AG09309 (cell line): ENCODE results near the gene NCOA7.

ENCODE experiments used
- DNase-seq: peaks from one replicate; pipeline ENCODE4 v3.0.0-alpha.2; 2010; ENCODE audit warnings: low read depth
- H3K4me3 ChIP-seq: 2 replicates; pipeline ENCODE4 v1.5.1; 2011; ENCODE audit warnings: mild to moderate bottlenecking, low read depth, low read length, moderate library complexity; ENCODE audit not compliant: control insufficient read depth
- TF ChIP-seq, protein P1 (sequence below): IDR thresholded peaks from 2 replicates; pipeline ENCODE4 v1.5.1; 2011; ENCODE audit warnings: mild to moderate bottlenecking, low read depth, low read length, inconsistent platforms; ENCODE audit not compliant: insufficient read depth, control insufficient read depth; ENCODE audit errors: missing control alignments

The NCOA7 gene

DNA sequence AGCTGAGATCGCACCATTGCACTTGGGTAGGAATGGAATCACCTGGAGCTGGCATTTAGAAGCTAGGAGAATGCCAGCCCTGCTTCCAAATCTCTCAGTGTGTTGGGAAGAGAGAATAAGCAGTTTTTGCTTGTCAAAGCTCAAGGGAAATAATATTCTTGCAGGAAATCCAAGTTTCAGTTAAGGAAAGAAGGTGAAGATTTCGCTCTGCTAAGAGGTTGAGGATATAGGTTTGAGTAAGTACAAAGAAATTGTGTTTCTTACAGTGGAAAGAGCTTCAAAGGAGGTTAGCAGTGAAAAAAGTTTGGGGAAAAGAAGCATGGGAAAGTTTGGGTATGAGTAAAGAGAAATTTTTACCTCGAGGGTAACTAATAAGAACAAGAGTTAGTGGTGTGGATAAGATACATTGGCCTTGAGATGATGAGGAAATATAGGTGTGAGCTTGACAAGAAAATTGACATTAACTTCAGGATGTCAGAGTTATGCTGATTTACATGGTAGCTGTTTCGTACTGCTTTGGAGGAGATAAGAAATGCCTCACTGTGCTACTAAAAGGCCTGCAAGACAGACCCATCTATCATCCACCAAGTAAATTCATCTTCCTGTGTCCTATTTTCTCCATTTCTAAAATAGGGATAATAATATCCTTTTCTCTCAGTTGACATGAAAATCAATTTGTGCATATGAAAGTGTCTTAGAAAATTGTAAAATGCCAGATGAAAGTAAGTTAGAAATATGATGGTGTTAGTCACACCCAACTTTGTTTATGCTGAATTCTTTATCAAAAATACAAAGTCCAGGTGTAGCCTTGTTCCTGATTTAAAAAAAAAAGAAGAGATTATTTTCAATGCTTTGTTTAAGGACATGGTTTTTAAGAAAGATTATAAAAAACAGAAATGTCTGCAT lies 153.0 kb downstream of the NCOA7 start:
- TF ChIP-seq, protein P1, sequence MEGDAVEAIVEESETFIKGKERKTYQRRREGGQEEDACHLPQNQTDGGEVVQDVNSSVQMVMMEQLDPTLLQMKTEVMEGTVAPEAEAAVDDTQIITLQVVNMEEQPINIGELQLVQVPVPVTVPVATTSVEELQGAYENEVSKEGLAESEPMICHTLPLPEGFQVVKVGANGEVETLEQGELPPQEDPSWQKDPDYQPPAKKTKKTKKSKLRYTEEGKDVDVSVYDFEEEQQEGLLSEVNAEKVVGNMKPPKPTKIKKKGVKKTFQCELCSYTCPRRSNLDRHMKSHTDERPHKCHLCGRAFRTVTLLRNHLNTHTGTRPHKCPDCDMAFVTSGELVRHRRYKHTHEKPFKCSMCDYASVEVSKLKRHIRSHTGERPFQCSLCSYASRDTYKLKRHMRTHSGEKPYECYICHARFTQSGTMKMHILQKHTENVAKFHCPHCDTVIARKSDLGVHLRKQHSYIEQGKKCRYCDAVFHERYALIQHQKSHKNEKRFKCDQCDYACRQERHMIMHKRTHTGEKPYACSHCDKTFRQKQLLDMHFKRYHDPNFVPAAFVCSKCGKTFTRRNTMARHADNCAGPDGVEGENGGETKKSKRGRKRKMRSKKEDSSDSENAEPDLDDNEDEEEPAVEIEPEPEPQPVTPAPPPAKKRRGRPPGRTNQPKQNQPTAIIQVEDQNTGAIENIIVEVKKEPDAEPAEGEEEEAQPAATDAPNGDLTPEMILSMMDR = no peak
- DNase-seq = no peak

DNA sequence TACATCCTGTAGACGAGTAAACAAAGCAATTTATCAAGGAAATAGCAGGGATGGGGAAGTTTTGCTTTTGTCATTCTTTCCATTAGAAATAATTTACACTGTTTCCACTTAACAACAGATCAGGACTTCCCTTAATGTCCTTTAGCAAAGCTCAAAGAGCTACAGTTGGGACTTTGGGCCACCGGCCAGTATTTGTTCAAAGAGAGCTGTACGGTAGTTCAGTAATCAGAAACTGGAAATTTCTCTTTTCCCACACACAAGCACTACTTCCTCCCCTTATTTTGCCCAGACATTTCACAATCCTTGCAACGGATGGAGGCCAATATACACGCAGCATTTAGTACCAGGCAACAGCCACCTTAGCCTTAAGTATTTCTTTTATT lies 153.7 kb downstream of the NCOA7 start:
- TF ChIP-seq, protein P1 = no peak
- no peak for DNase-seq
- no peak overlapping the region for H3K4me3 ChIP-seq

More for the DNA sequence above, 153.0 kb downstream of the NCOA7 start:
- no peak overlapping the region for H3K4me3 ChIP-seq

DNA sequence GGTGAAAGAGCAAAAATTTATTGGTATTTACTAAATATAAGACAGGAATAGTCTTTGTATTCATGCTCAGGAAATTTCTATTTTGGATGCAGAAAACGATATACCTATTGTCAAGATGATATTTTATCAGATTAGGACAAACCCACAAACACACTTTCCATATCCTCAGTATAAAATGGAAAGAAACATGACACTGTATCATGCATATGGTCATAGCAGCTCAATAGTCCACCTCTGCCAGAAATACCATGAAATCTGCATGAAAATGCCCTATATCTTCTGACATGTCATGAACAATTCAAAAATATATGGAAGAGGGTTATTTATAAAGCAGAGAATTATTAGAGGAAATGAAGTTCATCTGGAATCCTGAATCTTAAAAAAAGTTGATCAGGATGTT lies 154.1 kb downstream of the NCOA7 start:
- no peak for DNase-seq
- H3K4me3 ChIP-seq = no peak overlapping the region
- TF ChIP-seq, protein P1 = no peak

DNA sequence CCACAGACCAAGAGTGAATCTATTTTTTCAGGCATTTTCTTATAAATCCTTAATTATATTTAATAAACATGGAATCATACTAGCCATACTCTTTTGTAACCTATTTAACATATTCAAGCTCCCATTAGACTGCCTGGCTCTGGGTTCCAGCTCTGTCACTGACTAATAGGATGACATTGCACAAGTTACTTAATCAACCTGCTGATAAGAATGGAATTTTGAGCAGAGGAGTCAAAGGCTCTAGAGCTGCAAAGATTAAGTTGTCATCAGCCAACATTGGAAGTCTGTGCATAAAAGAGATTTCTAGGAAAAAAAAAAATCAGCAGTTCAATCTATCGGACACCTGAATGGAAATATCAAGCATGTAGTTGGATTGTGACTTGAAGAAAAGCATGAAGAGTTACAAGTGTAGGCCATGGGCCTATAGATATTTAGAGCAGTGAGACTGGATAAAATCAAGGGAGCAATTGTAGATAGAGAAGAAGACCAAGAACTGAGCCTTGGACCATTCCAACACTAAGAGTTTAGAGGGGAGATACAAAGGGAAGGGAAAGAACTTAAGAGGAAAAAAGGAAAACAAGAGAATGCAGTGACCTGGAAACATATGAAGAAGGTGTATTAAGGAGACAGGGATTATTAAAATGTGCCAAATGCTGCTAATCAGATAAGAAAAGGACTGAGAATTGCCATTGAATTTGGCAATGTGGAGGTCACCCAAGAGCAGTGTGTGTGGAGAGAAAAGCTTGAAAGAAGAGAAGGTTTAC lies 154.8 kb downstream of the NCOA7 start:
- TF ChIP-seq, protein P1 = no peak
- no peak overlapping the region for H3K4me3 ChIP-seq
- DNase-seq = no peak

DNA sequence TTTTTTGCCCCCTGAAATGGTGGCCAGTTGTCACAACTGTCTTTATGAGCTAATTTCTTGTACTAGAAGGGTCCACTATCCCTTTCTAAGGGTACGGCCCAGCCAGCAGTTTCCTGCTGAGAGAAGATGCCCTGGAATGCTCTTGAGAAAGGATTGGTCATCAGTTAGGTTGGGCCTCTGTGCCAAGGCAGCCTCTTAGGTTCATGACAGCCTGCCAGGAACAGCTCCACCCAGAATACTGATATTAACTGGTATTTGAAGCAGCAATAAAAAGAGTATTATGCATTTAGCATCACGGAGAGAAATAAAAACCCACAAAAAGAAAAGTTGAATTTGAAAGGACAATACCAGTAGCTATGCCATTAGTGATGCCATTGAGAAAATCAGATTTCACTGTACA lies 156.9 kb downstream of the NCOA7 start:
- TF ChIP-seq, protein P1 = no peak
- no peak for DNase-seq
- no peak overlapping the region for H3K4me3 ChIP-seq

DNA sequence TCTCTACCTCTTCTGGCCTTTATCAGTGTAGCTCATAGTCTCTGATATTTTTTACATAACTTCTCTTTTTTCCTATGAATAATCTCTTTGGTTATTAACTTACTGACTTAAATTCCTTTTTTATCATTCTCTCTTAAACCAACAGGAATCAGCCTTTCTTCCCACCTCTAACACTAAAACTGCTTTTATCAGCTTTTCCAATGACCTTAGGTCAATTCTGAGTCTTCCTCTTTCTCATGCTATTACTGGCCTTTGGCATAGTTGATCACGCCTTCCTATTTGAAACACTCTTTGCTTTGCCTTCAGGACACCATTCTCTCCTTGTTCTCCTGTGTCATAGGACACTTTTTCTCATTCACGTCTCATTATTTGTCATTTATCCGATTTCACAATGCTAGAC lies 157.7 kb downstream of the NCOA7 start:
- DNase-seq = no peak
- TF ChIP-seq, protein P1 = no peak
- H3K4me3 ChIP-seq = no peak overlapping the region
